GM12873 (cell line): ENCODE measurements around the gene DYNC2H1.

Experiments
- CTCF ChIP-seq: IDR thresholded peaks from 2 replicates; pipeline ENCODE4 v1.5.1; 2012; ENCODE audit warnings: low read depth, mild to moderate bottlenecking, moderate library complexity, low read length, control low read depth; ENCODE audit not compliant: insufficient read depth; ENCODE audit errors: missing control alignments

The DYNC2H1 gene

GRCh38 chr11:103108933-103109817 is at the start of gene DYNC2H1:
Gene DYNC2H1 (plus strand): TSS chr11:103109426. CDS start chr11:103109575, 149 bp downstream.
- TF ChIP-seq CTCF, result peak; percentile 63

GRCh38 chr11:103061656-103062055 is 47.6 kb upstream of the DYNC2H1 start:
- no peak for TF ChIP-seq CTCF

GRCh38 chr11:103067118-103067517 is 42.1 kb upstream of the DYNC2H1 start:
- no peak for TF ChIP-seq CTCF

GRCh38 chr11:103069367-103069766 is 39.9 kb upstream of the DYNC2H1 start:
- no peak for TF ChIP-seq CTCF

GRCh38 chr11:103070142-103070541 is 39.1 kb upstream of the DYNC2H1 start:
- no peak for TF ChIP-seq CTCF

- TF ChIP-seq CTCF, result no peak
These were observed 38.2 kb upstream of the DYNC2H1 start for GRCh38 chr11:103071008-103071407.

- TF ChIP-seq CTCF, result no peak
These were observed 32.9 kb upstream of the DYNC2H1 start for GRCh38 chr11:103076361-103076760.
